Type B pancreatic cell (in vitro differentiated cells): ENCODE data around the gene PIEZO2. TPM values are rescaled to one million over a fixed set of nuclear protein-coding genes. Genes with fewer than 3 reads are reported as not detected.

Experiments used
- DNase-seq: peaks from one replicate; pipeline ENCODE4 v3.0.0; 2021; ENCODE audit warnings: mixed read lengths; ENCODE audit not compliant: unreplicated experiment; ENCODE audit errors: extremely low spot score
- H3K27ac Mint-ChIP-seq: 2 replicates; pipeline ENCODE4 v1.8.0; 2021; ENCODE audit warnings: mild to moderate bottlenecking, mixed read lengths
- H3K27me3 Mint-ChIP-seq: 2 replicates; pipeline ENCODE4 v1.8.0; 2021; ENCODE audit warnings: mixed read lengths
- H3K36me3 Mint-ChIP-seq: 2 replicates; pipeline ENCODE4 v1.8.0; 2021; ENCODE audit warnings: mixed read lengths
- H3K4me1 Mint-ChIP-seq: one replicate; pipeline ENCODE4 v1.8.0; 2021; ENCODE audit warnings: mixed read lengths; ENCODE audit not compliant: unreplicated experiment
- H3K4me3 Mint-ChIP-seq: 2 replicates; pipeline ENCODE4 v1.8.0; 2021; ENCODE audit warnings: mild to moderate bottlenecking, mixed read lengths
- H3K9me3 Mint-ChIP-seq: 2 replicates; pipeline ENCODE4 v1.8.0; 2021; ENCODE audit warnings: mixed read lengths
- CTCF ChIP-seq: fragments of 200-600 bp; sonication (generic); conservative IDR thresholded peaks from 2 replicates; pipeline ENCODE4 v1.5.0; 2021; ENCODE audit warnings: antibody characterized with exemption, mild to moderate bottlenecking
- total RNA-seq: library from RNA; stranded (reverse); gene quantifications from 2 replicates; pipeline ENCODE4 v1.2.1, GENCODE V29; 2021; ENCODE audit warnings: low replicate concordance

PIEZO2 gene
- total RNA-seq, 1 donor from 2014 or later: 38.8 TPM

GRCh38 chr18:11114653-11115052 lies 34.7 kb downstream of the PIEZO2 start:
- no peaks in the 10 kb centered on the region for H3K27me3 Mint-ChIP-seq
- DNase-seq: no peak

GRCh38 chr18:11113937-11114336 lies 35.4 kb downstream of the PIEZO2 start:
- no peak overlapping the region for H3K4me3 Mint-ChIP-seq
- no peak for TF ChIP-seq CTCF
- H3K27ac Mint-ChIP-seq: no peak overlapping the region
- no peaks in the 10 kb centered on the region for H3K27me3 Mint-ChIP-seq
- no peak for DNase-seq
- H3K36me3 Mint-ChIP-seq: peaks cover 10% of the 10 kb centered on the region
- H3K4me1 Mint-ChIP-seq: no peaks in the 10 kb centered on the region
- H3K9me3 Mint-ChIP-seq: no peaks in the 10 kb centered on the region

More at GRCh38 chr18:11114653-11115052, 34.7 kb downstream of the PIEZO2 start:
- Mint-ChIP-seq H3K9me3 (no peaks in the 10 kb centered on the region), H3K36me3 (peaks cover 10% of the 10 kb centered on the region), H3K4me1 (no peaks in the 10 kb centered on the region), H3K4me3 (no peak overlapping the region), H3K27ac (no peak overlapping the region)
- no peak for TF ChIP-seq CTCF

GRCh38 chr18:11113046-11113548 lies 36.3 kb downstream of the PIEZO2 start:
- Mint-ChIP-seq H3K4me1 (no peaks in the 10 kb centered on the region), H3K9me3 (no peaks in the 10 kb centered on the region), H3K4me3 (no peak overlapping the region), H3K36me3 (peaks cover 10% of the 10 kb centered on the region), H3K27me3 (no peaks in the 10 kb centered on the region), H3K27ac (no peak overlapping the region)
- no peak for DNase-seq
- no peak for TF ChIP-seq CTCF

GRCh38 chr18:11112286-11112685 lies 37.1 kb downstream of the PIEZO2 start:
- H3K36me3 Mint-ChIP-seq: peaks cover 10% of the 10 kb centered on the region
- H3K4me1 Mint-ChIP-seq: no peaks in the 10 kb centered on the region
- no peak overlapping the region for H3K4me3 Mint-ChIP-seq
- H3K27me3 Mint-ChIP-seq: no peaks in the 10 kb centered on the region
- no peaks in the 10 kb centered on the region for H3K9me3 Mint-ChIP-seq
- TF ChIP-seq CTCF: no peak
- H3K27ac Mint-ChIP-seq: no peak overlapping the region
- DNase-seq: no peak

- TF ChIP-seq CTCF: no peak
- H3K27me3 Mint-ChIP-seq: no peaks in the 10 kb centered on the region
Measured at GRCh38 chr18:11110509-11110908, 38.9 kb downstream of the PIEZO2 start.

GRCh38 chr18:11108947-11109346 lies 40.4 kb downstream of the PIEZO2 start:
- H3K27ac Mint-ChIP-seq: no peak overlapping the region

More at GRCh38 chr18:11110509-11110908, 38.9 kb downstream of the PIEZO2 start:
- Mint-ChIP-seq H3K4me3 (no peak overlapping the region), H3K27ac (no peak overlapping the region), H3K36me3 (peaks cover 12% of the 10 kb centered on the region), H3K9me3 (no peaks in the 10 kb centered on the region), H3K4me1 (no peaks in the 10 kb centered on the region)
- DNase-seq: no peak

More at GRCh38 chr18:11108947-11109346, 40.4 kb downstream of the PIEZO2 start:
- no peak for DNase-seq
- no peak for TF ChIP-seq CTCF
- H3K9me3 Mint-ChIP-seq: no peaks in the 10 kb centered on the region
- H3K4me3 Mint-ChIP-seq: no peak overlapping the region
- H3K4me1 Mint-ChIP-seq: no peaks in the 10 kb centered on the region
- no peaks in the 10 kb centered on the region for H3K27me3 Mint-ChIP-seq
- peaks cover 12% of the 10 kb centered on the region for H3K36me3 Mint-ChIP-seq
